Measurements from ENCODE around the gene PHETA1. TPM values are rescaled to one million over a fixed set of nuclear protein-coding genes. Genes with fewer than 3 reads are reported as not detected.
A peak's percentile ranks its signal among the peaks of the same experiment; 100 is the strongest.

PHETA1 gene
- total and polyA plus RNA-seq, 2 of the 13 experiments (the other 11 are each of a cell fraction or from before 2014, with no cell fraction given) = 11.3 to 20.8 TPM

GRCh38 chr12:111366583-111366982 is 2.3 kb downstream of the PHETA1 start:
- 98% methylated on average over 2 of the region's 2 CpGs for WGBS (ENCODE audit: low lambda C conversion rate)
- peak overlapping the region; percentile 79 for H3K4me2 ChIP-seq (ENCODE audit: low read depth, low read length)
- intact Hi-C loops (cut with micrococcal nuclease; ENCODE audit: unreplicated experiment) (no loop called here), in situ Hi-C loops (cut with HindIII; ENCODE audit: extremely low pct_ligation_motif_present, low pct_unique_long_range_greater_than_20kb) (no loop called here)
- no peak for ATAC-seq
- H3K4me3 ChIP-seq (replicated peaks in 1 of 3; ENCODE audit: insufficient read depth in 1 of 3, low read depth in 2 of 3, low read length in 3 of 3) = no peak overlapping the region
- FAIRE-seq = no peak
- peaks cover 22% of the 10 kb centered on the region for H4K20me1 ChIP-seq (ENCODE audit: insufficient read depth, low read length)
- ChIA-PET POLR2A (interaction anchor here (2.1 to 2.9 kb wide), 2 partner anchors 7 to 37 kb away, joined by 15 to 21 read pairs; no protein-coding TSS in a partner anchor), CTCF (ENCODE audit: low intra/inter-chr PET ratio, low total read pairs) (no interaction called here)
- no peaks in the 10 kb centered on the region for H3K27me3 ChIP-seq (ENCODE audit: control insufficient read depth in 1 of 2, insufficient read depth in 2 of 2, low read length in 2 of 2)
- H3K79me2 ChIP-seq (ENCODE audit: insufficient read depth, low read length) = peaks cover 24% of the 10 kb centered on the region
- H3K9me3 ChIP-seq (ENCODE audit: low read length) = no peaks in the 10 kb centered on the region
- H3K36me3 ChIP-seq (replicated peaks in 1 of 2; ENCODE audit: control insufficient read depth in 1 of 2, insufficient read depth in 2 of 2, low read length in 2 of 2) = peaks cover 7 to 29% of the 10 kb centered on the region in 2 experiments
- H3K27ac ChIP-seq (ENCODE audit: extremely low read length, insufficient read depth, low read length) = no peak overlapping the region
- no peak overlapping the region for H3K9ac ChIP-seq (ENCODE audit: insufficient read depth, low read depth, low read length)
- H2AFZ ChIP-seq (ENCODE audit: low read length) = no peak overlapping the region
- no TSS peak for BruUV-seq (replicated peaks)
- no peak for DNase-seq (ENCODE audit: low spot score)
- peaks cover 55% of the 10 kb centered on the region for H3K4me1 ChIP-seq (ENCODE audit: insufficient read depth, low read length)
- TF ChIP-seq MXI1 (IDR thresholded peaks at IDR 0.05; ENCODE audit: borderline replicate concordance, low read depth, low read length) (no peak), ZNF121 (CRISPR knock-in tag; IDR thresholded peaks at IDR 0.05) (peak; percentile 65)

- peaks cover 22% of the 10 kb centered on the region for H4K20me1 ChIP-seq (ENCODE audit: insufficient read depth, low read length)
- H3K79me2 ChIP-seq (ENCODE audit: insufficient read depth, low read length) = peaks cover 24% of the 10 kb centered on the region
- H3K4me1 ChIP-seq (ENCODE audit: insufficient read depth, low read length) = peaks cover 60% of the 10 kb centered on the region
- H3K9ac ChIP-seq (ENCODE audit: insufficient read depth, low read depth, low read length) = no peak overlapping the region
- intact Hi-C loops (cut with micrococcal nuclease; ENCODE audit: unreplicated experiment) = no loop called here
- TF ChIP-seq SMYD3 (CRISPR knock-in tag; IDR thresholded peaks at IDR 0.05) = no peak
- peak; percentile 88 for TF ChIP-seq ZNF629 (CRISPR knock-in tag; conservative IDR thresholded peaks at IDR 0.05)
- ChIA-PET POLR2A (interaction anchor here (2.1 kb wide), 1 partner anchor 38 kb away, joined by 21 read pairs; no protein-coding TSS in a partner anchor), CTCF (ENCODE audit: low intra/inter-chr PET ratio, low total read pairs) (no interaction called here)
- H3K27ac ChIP-seq (ENCODE audit: extremely low read length, insufficient read depth, low read length) = no peak overlapping the region
- ATAC-seq (no peak), FAIRE-seq (no peak), DNase-seq (ENCODE audit: low spot score) (no peak)
- no peaks in the 10 kb centered on the region for H3K9me3 ChIP-seq (ENCODE audit: low read length)
- H2AFZ ChIP-seq (ENCODE audit: low read length) = no peak overlapping the region
- H3K4me3 ChIP-seq (replicated peaks in 1 of 3; ENCODE audit: insufficient read depth in 1 of 3, low read depth in 2 of 3, low read length in 3 of 3) = no peak overlapping the region
- WGBS (ENCODE audit: low lambda C conversion rate) = 97% methylated on average over 8 of the region's 10 CpGs
- in situ Hi-C loops (cut with HindIII; ENCODE audit: extremely low pct_ligation_motif_present, low pct_unique_long_range_greater_than_20kb) = no loop called here
- no TSS peak for BruUV-seq (replicated peaks)
- peaks cover 7 to 29% of the 10 kb centered on the region in 2 experiments for H3K36me3 ChIP-seq (replicated peaks in 1 of 2; ENCODE audit: control insufficient read depth in 1 of 2, insufficient read depth in 2 of 2, low read length in 2 of 2)
- no peaks in the 10 kb centered on the region for H3K27me3 ChIP-seq (ENCODE audit: control insufficient read depth in 1 of 2, insufficient read depth in 2 of 2, low read length in 2 of 2)
- H3K4me2 ChIP-seq (ENCODE audit: low read depth, low read length) = no peak overlapping the region
These were observed 2.8 kb downstream of the PHETA1 start for GRCh38 chr12:111366075-111366474.
